ENCODE measurements around the gene ANKRD52.
"Not testable (repeated sequence)": the region's sequence is repeated elsewhere in the genome, so short reads cannot be mapped to it uniquely, and the experiment has no call there.

The ANKRD52 gene
- total RNA-seq, result 61.2 reads per million, percentile 73 among the genes with 10 or more reads in this experiment

- peak; percentile 74 for DNase-seq
Observed at GRCh38 chr12:56258068-56258819, at the start of gene ANKRD52. Gene ANKRD52, minus strand, starts transcription at chr12:56258384. Its CDS starts 115 bp downstream, at chr12:56258269.

- DNase-seq, result no peak
Observed at GRCh38 chr12:56307221-56307965, 49.2 kb upstream of the ANKRD52 start.

- no peak for DNase-seq
Observed at GRCh38 chr12:56304872-56305590, 46.8 kb upstream of the ANKRD52 start.

- DNase-seq, result no peak
Observed at GRCh38 chr12:56304276-56304675, 46.1 kb upstream of the ANKRD52 start.

- no peak for DNase-seq
Observed at GRCh38 chr12:56300644-56301464, 42.7 kb upstream of the ANKRD52 start.

GRCh38 chr12:56299853-56300643, 41.9 kb upstream of the ANKRD52 start, which contains the start of gene CS:
Gene CS, minus strand, starts transcription at chr12:56300330. Its CDS starts 129 bp downstream, at chr12:56300201.
- peak; percentile 99 for DNase-seq

GRCh38 chr12:56299308-56299852, 41.2 kb upstream of the ANKRD52 start:
- DNase-seq, result no peak

GRCh38 chr12:56298828-56299227, 40.6 kb upstream of the ANKRD52 start:
- DNase-seq, result no peak

- no peak for DNase-seq
Observed at GRCh38 chr12:56297400-56297799, 39.2 kb upstream of the ANKRD52 start.

- DNase-seq, result no peak
Observed at GRCh38 chr12:56296295-56296694, 38.1 kb upstream of the ANKRD52 start.

- DNase-seq, result no peak
Observed at GRCh38 chr12:56293795-56294194, 35.6 kb upstream of the ANKRD52 start.

- no peak for DNase-seq
Observed at GRCh38 chr12:56288705-56289387, 30.7 kb upstream of the ANKRD52 start.

- DNase-seq, result no peak
Observed at GRCh38 chr12:56286044-56286830, 28.1 kb upstream of the ANKRD52 start.

GRCh38 chr12:56284263-56284662, 26.1 kb upstream of the ANKRD52 start:
- DNase-seq, result not testable (repeated sequence)

GRCh38 chr12:56282579-56282978, 24.4 kb upstream of the ANKRD52 start:
- DNase-seq, result no peak

GRCh38 chr12:56282030-56282429, 23.8 kb upstream of the ANKRD52 start:
- DNase-seq, result no peak

GRCh38 chr12:56280849-56281248, 22.7 kb upstream of the ANKRD52 start:
- DNase-seq, result no peak

GRCh38 chr12:56278905-56279304, 20.7 kb upstream of the ANKRD52 start:
- DNase-seq, result no peak

GRCh38 chr12:56274299-56274698, 16.1 kb upstream of the ANKRD52 start:
- no peak for DNase-seq

GRCh38 chr12:56272468-56272867, 14.3 kb upstream of the ANKRD52 start:
- not testable (repeated sequence) for DNase-seq
